Umbilical cord (tissue), 2 donors: Measurements from ENCODE around the gene MED7. TPM values are rescaled to one million over a fixed set of nuclear protein-coding genes. Genes with fewer than 3 reads are reported as not detected.
"Not testable (repeated sequence)": the region's sequence is repeated elsewhere in the genome, so short reads cannot be mapped to it uniquely, and the experiment has no call there.

Source experiments
- DNase-seq: peaks from one replicate; pipeline ENCODE4 v3.0.0-alpha.2; 2015; ENCODE audit warnings: low spot score
- total RNA-seq: library from RNA; depleted of rRNA; stranded (reverse); fragments of >200 nt; gene quantifications from one replicate; pipeline ENCODE4 v1.2.3, GENCODE V29; 2014; ENCODE audit warnings: low replicate concordance; ENCODE audit not compliant: insufficient read depth

The MED7 gene
- total RNA-seq, result 10.4 TPM

DNA sequence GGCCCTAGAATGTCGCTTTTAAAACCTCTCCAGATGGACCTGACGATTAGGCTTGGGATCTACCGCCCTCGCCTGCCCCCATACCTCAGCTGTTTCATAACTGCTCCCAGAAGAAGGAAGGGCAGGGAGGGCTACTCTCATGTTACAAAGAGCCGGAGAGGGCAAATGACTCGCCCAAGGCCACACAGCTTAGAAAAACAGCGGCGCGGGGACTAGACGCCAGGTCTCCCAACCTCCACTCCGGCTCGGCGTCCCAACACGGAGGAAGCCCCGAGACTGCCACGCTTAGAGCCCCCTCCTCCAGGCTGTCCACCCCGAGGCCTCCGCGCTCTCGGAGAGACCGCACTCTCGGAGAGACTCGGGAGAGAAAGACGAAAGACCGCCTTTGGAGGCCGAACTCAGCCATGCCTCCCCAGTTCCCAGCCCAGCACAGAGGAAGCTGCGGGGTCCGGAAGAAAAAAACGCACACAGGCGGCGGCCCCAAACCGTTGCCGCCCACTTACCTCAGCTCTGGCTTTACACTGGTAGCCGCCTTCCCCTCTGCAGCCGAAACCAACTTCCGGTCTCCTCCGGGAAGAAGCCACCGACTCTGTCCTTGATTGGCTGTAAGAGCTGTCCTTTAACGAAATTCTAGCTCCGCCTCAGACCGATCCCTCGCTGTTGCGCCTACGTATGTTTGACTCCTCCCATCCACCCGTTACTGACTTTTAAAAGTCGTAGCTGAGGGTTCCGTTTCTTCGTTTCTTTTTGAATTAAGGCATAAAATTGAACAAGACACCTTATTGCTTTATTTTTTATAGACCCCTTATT is at the start of gene MED7:
TSS of gene MED7 (minus strand) at position 549 of the 810 bp plus-strand sequence. CDS start 3,434 bp downstream, outside the sequence.
- peak; percentile 100 for DNase-seq

- DNase-seq, result no peak
These were observed 46.6 kb upstream of the MED7 start for GRCh38 chr5:157189223-157189622.

- no peak for DNase-seq
These were observed 45.6 kb upstream of the MED7 start for GRCh38 chr5:157188270-157188669.

DNA sequence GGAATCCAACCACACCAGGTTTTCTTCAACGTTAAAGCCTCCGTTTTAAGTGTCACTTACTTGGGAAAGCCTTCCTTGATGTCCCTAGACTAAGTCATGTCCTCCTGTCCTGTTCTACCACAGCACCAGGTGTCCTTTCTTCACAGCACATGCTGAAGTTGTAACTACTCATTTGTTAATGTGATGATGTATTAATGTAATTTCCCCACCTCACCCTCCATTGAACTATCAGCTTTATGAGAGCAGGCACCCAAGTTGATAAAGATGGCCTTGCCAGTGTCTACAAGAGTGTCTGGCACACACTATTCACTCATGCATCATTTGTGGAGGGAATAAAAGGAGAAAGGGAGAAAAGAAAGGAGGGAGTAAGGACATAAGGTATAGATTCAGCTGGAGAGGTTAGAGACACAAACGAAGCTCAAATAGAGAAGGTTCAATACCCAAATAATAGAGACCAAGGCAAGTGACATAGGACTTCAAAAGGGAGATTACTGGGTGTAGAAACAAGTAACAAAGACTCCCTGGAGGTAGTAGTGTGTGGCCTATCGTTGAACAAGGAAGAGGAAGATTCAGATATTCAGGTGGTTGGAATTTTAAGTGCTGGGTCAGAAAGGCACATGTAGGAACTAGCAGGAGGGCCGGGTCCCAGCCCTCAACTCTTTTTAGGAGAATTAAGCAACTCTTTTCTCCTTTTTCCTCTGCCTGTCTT is 44.5 kb upstream of the MED7 start:
- no peak for DNase-seq

- no peak for DNase-seq
These were observed 43.8 kb upstream of the MED7 start for GRCh38 chr5:157186309-157187045.

GRCh38 chr5:157185122-157185521 is 42.5 kb upstream of the MED7 start:
- DNase-seq, result not testable (repeated sequence)

GRCh38 chr5:157184117-157184670 is 41.5 kb upstream of the MED7 start:
- no peak for DNase-seq

GRCh38 chr5:157182143-157182757 is 39.6 kb upstream of the MED7 start:
- DNase-seq, result no peak

GRCh38 chr5:157180374-157181264 is 38.0 kb upstream of the MED7 start, which contains the start of gene ITK:
Gene ITK, plus strand, starts transcription at chr5:157180840. Its CDS starts 138 bp downstream, at chr5:157180978.
- no peak for DNase-seq

DNA sequence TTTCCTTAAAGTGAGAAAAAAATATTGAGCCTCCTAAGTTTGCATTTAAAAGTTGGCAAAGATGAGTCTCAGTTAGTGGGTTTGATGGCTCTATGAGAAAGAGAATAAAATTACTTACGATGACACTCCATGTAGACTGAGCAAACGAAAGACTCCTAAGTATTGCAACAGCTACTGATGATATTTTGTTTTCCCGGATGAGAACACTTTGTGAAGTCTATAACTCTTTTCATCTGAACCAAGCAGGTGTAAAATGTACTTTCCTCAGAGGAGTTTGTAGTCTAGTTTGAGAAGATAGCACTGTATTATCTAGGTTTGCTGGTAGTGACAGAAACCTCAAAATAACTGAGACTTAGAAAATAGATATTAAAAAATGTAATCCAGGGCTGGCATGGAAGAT is 36.3 kb upstream of the MED7 start:
- DNase-seq, result no peak

DNA sequence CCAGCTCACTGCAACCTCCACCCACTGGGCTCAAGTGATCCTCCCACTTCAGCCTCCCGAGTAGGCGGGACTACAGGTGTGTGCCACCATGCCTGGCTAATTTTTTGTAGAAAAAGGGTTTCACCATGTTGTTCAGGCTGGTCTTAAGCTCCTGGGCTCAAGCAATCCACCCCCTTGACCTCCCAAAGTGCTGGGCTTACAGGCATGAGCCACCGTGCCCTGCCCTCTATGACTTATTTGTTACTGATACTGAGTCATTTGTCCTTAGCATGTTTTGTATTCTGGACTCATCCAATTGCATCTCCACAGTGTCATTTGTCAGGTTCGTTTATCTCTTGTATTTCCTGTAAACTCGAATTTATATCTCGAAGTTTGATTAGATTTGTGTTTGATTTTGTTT is 35.3 kb upstream of the MED7 start:
- no peak for DNase-seq

GRCh38 chr5:157175071-157175612 is 32.5 kb upstream of the MED7 start:
- DNase-seq, result no peak

GRCh38 chr5:157172403-157172802 is 29.7 kb upstream of the MED7 start:
- peak; percentile 47 for DNase-seq

GRCh38 chr5:157168286-157168685 is 25.6 kb upstream of the MED7 start:
- DNase-seq, result no peak

DNA sequence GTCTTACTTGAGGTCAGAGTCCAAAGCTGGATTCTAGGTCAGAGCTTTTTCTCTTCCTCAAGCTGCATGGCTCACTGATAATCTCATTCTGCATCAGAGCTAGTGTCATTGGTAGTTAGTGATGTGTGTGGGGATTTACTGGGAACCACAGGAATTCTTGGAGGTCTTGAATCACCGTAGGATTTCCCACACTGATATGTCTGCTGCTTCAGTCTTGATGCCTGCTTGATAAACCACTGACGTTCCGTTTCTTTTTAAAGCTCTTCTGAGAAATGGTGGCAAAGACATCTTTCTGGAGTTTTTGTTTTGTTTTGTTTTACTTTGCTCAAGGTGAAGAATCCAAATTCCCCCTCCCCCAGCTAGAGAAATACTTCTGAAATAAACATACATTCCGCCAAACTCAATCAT is 24.6 kb upstream of the MED7 start:
- DNase-seq, result peak; percentile 72

DNA sequence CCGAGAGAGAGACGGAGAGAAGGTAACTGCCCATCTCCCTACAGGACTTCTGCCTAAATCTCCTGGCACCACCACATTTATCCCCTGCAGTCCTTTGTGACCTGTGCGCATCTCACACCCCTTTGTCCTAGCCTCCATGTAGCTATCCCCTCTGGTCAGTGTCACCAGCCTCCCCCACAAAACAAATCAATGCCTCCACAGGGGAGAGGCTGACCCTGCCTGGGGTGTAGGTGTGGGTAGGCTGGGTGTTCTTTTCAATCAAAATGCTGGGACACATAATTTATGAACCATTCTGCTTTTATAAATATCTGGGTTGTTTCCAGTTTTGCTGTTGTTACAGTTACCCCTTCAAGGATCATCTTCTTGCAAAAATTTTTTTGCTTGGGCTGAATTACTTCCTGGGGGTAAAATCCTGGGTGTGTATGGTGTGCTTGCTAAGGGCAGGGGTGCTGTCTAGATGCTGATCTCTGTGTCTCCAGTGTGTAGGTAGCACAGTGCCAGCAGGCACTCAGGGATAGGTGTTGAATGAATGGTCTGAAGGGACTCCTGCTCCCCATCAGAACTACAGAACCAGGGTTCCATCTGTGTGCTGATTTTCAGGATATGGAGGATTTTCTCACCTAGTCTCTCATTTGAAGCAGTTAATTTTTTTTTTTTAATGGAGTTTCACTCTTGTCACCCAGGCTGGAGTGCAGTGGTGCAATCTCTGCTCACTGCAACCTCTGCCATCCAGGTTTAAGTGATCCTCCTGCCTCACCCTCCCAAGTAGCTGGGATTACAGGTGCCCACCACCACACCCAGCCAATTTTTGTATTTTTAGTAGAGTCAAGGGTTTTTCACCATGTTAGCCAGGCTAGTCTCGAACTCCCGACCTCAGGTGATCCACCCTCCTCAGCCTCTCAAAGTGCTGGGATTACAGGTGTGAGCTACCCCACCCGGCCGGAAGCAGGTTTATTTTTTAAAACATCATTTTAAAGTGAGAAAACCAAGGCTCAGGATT is 23.8 kb upstream of the MED7 start, which contains the start of gene GARIN3:
TSS of gene GARIN3 (minus strand) at position 51 of the 1,000 bp plus-strand sequence. CDS start 96 bp downstream, outside the sequence.
- no peak for DNase-seq

GRCh38 chr5:157165668-157166067 is 23.0 kb upstream of the MED7 start:
- DNase-seq, result no peak

DNA sequence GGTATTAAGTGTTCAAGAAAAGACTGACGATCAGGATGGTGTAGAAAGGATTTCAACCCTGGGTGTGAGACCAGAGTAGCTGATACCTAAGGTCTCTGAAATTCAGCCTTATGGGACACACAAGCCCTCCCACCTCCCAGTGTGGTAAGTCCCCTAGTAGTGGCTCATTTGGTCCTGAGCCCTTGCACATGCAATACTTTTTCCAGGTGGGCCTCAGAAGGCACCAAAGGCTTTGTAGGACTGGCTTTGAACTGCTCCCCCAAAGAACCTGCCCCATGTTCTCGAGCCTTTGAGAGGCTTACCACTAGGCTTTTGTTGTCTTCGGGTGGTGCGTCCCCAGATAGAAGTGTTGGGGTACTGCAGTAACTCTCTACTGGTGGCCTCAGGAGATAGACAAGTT is 22.6 kb upstream of the MED7 start:
- no peak for DNase-seq

- no peak for DNase-seq
These were observed 21.9 kb upstream of the MED7 start for GRCh38 chr5:157164521-157164920.
